ENCODE data around the gene SLC38A3.

SLC38A3 gene

DNA sequence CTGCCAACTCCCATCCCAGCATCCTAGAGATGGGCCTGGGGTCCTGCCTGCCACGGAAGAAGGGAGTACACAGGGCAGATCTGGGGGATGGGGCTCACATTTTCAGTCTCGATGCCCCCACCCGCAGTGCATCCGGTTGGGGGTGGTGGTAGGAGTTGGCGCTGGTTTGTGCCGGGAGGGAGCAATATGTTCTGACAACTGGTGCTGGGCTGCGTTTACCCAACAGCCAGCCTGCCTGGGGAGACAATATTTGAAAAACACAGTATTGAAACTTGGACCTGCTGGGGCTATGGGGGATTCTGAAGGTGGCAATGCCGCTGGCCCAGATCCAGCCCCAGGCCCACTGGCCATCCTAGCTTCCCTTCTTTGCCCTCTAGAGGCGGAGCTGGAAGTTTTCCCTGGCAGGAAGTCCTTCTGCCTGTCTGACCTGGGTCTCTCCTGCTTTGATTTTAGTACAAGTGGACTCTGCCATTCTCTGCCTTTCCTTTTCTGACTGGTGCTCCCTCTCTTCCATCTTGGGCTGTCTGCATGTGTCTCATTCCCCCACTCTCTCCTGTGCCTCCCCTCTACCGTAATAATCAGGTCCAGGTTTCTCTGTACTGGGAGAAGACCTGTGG is 46.4 kb upstream of the SLC38A3 start:
- TF ChIP-seq CTCF (IDR thresholded peaks at IDR 0.05) = no peak
- peaks cover 12 to 14% of the 10 kb centered on the region in 2 experiments for H3K4me1 ChIP-seq (ENCODE audit: control insufficient read depth in 1 of 2, insufficient read depth in 1 of 2, low read depth in 1 of 2, low read length in 1 of 2)

DNA sequence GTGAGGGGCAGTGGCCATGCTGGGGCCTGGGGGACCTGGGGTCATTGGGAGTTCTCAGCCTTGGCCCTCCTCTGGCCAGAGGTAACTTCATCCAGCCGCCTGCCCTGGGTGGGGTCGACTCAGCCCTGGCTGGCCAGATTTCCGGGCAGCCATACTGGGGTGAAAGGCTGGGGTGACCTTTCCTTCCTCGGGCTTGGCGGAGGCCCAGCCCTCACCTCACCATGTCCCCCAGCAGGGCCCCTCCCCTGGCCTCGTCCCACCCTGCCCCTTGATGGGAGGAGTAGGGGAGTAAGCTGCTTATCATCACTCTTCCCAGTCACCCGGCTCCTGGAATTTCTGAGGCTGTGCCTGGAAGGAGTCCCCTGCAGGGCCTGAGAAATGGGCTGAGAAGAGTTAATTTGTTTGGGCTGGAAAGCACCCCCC is 44.5 kb upstream of the SLC38A3 start:
- peaks cover 3 to 4% of the 10 kb centered on the region in 2 experiments for H3K4me1 ChIP-seq (ENCODE audit: control insufficient read depth in 1 of 2, insufficient read depth in 1 of 2, low read depth in 1 of 2, low read length in 1 of 2)
- H3K36me3 ChIP-seq = no peaks in the 10 kb centered on the region
- H3K9me3 ChIP-seq = no peaks in the 10 kb centered on the region
- no peak overlapping the region for H3K27ac ChIP-seq
- TF ChIP-seq CTCF (IDR thresholded peaks at IDR 0.05) = no peak
- H3K4me3 ChIP-seq (ENCODE audit: low read depth in 1 of 2, low read length in 1 of 2) = no peak overlapping the region
- peaks cover 50% of the 10 kb centered on the region for H3K27me3 ChIP-seq

More for the DNA sequence above, 46.4 kb upstream of the SLC38A3 start:
- no peaks in the 10 kb centered on the region for H3K36me3 ChIP-seq
- H3K27ac ChIP-seq = no peak overlapping the region
- peaks cover 69% of the 10 kb centered on the region for H3K27me3 ChIP-seq
- H3K4me3 ChIP-seq (ENCODE audit: low read depth in 1 of 2, low read length in 1 of 2) = no peak overlapping the region
- no peaks in the 10 kb centered on the region for H3K9me3 ChIP-seq

GRCh38 chr3:50161320-50161719 is 43.8 kb upstream of the SLC38A3 start:
- Histone ChIP-seq H3K27me3 (peaks cover 42% of the 10 kb centered on the region), H3K9me3 (no peaks in the 10 kb centered on the region), H3K4me3 (ENCODE audit: low read depth in 1 of 2, low read length in 1 of 2) (no peak overlapping the region), H3K27ac (no peak overlapping the region), H3K36me3 (no peaks in the 10 kb centered on the region), H3K4me1 (ENCODE audit: control insufficient read depth in 1 of 2, insufficient read depth in 1 of 2, low read depth in 1 of 2, low read length in 1 of 2) (no peaks in the 10 kb centered on the region)
- no peak for TF ChIP-seq CTCF (IDR thresholded peaks at IDR 0.05)

DNA sequence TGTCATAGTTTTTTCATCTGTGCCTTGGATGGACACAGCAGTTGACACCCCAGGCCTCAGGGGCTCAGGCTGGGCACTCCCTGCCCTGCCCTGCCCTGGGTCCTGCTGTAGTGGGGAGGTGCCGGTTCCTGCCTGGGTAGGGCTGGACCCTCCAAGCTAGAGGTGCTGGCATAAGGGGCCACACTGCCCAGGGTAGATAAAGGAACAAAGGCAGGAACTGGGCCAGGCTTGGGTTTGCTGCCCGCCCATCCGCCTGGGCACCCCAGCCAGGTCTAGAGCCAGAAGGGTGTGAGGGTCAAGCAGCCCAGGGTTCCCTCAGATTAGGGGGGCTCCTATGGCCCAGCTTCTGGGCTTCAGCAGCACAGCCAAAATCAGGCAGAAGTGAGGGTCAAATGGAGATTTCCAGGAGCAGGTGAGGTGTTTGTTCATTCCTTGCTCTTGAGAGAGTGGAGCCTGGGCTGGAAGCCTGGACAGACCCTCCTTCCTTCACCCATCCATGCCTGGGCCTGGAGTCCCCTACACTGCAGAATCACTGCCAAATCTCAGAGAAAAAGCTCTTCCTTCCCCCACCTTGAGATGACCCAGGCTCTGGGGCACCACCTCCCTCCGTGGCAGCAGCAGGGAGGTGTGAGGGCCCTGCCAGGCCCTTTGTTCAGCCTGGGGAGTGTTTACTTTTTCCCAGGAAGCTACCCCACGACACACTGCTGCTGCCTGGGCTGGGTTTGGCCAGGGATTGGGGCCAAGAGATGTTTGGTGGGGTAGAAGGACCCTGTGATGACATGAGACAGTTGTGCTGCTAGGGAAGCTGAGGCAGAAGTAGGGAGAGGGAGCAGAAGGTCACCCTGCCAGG is 42.8 kb upstream of the SLC38A3 start:
- Histone ChIP-seq H3K4me3 (ENCODE audit: low read depth in 1 of 2, low read length in 1 of 2) (no peak overlapping the region), H3K4me1 (ENCODE audit: control insufficient read depth in 1 of 2, insufficient read depth in 1 of 2, low read depth in 1 of 2, low read length in 1 of 2) (no peaks in the 10 kb centered on the region), H3K9me3 (no peaks in the 10 kb centered on the region), H3K36me3 (no peaks in the 10 kb centered on the region), H3K27me3 (peaks cover 33% of the 10 kb centered on the region), H3K27ac (no peak overlapping the region)
- TF ChIP-seq CTCF (IDR thresholded peaks at IDR 0.05) = no peak

DNA sequence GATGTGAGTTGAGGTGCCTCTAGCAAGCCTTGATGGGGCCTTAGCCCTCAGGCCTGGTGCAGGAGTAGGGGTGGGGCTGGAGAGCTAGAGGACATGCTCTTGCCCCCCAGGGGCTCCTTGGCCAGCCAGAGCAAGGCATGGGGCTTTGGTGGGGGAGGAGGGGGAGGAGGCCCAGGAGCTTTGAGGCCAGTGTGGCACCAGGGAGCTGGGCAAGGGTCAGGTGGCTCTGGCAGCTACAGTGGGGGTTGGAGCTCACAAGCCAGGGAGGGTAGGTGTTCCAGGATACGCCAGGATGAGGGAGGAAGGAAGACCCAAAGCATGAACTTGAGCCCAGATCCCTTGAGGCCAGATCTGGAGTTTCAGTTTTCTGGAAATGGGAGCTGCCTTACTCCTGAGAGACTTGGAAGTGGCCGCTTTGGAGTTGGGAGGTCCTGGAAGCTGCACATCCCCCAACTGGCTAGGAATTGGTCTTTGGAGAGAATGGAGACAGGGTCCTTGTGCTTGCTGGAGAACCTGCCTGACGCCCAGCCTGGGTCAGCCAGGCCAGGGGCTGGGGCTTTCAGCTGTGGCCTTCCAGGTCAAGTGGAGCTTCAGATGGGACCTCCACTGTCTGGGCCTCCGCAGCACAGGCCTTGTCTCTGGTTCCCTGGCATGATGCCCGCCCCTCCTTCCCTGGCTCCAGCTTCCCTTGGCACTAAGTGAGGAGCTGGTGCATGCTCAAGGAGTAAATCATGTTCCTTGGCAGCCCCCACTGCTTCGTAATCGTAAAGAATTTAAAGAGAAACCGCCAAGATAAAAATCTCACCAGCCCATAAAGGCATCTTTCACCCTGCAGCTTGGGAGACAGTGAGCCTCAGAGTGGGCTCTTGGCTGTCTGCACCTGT is 41.3 kb upstream of the SLC38A3 start:
- Histone ChIP-seq H3K27me3 (peaks cover 17% of the 10 kb centered on the region), H3K27ac (no peak overlapping the region), H3K4me1 (ENCODE audit: control insufficient read depth in 1 of 2, insufficient read depth in 1 of 2, low read depth in 1 of 2, low read length in 1 of 2) (no peaks in the 10 kb centered on the region), H3K4me3 (ENCODE audit: low read depth in 1 of 2, low read length in 1 of 2) (no peak overlapping the region), H3K9me3 (no peaks in the 10 kb centered on the region), H3K36me3 (no peaks in the 10 kb centered on the region)
- TF ChIP-seq CTCF (IDR thresholded peaks at IDR 0.05) = no peak

All from neutrophil (primary cell).